ENCODE data around the gene ARFGEF3.

DNA sequence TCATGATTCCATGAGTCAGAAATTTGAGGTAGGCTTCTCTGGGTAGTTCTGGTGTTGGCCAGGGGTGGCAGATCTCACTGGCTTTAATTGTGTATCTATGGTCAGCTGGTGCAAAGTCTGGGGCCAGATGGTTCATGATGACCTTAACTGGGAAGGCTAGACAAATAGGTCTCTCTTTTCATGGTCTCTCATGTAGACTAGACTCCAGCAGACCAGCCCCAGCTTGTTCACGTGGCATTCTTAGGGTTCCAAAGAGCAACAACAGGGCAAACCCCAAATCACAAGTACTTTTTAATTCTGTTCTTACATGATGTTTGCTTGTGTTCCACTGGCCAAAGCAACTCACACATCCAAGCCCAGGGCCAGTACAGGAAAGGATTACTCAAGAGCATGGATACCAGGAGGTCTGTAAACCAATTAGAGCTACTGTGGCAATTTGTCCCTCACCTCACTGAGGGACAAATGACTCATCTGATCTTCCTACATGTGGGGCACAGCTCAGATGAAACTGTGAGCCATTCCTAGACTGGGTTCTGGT lies 136.1 kb downstream of the ARFGEF3 start:
- TF ChIP-seq POLR2A (IDR thresholded peaks at IDR 0.05; ENCODE audit: low read length): no peak
- TF ChIP-seq GATA1 (IDR thresholded peaks at IDR 0.05; ENCODE audit: low read depth, low read length): no peak
